Mucosa of descending colon (tissue), 3 donors: ENCODE measurements around the gene GRAMD4. TPM values are rescaled to one million over a fixed set of nuclear protein-coding genes. Genes with fewer than 3 reads are reported as not detected.
A peak's percentile ranks its signal among the peaks of the same experiment; 100 is the strongest.

Experiments
- ATAC-seq: fragments of 200-7000 bp; cut with Tn5 transposase; one replicate; pipeline ENCODE4 v1.9.1; 2020; ENCODE audit warnings: mild to moderate bottlenecking, moderate library complexity
- DNase-seq, 3 donors: peaks; one replicate each; pipeline ENCODE4 v3.0.0-alpha.2; 2020
- H3K36me3 ChIP-seq: fragments of 200-600 bp; one replicate; pipeline ENCODE4 v1.8.0; 2021; ENCODE audit warnings: low read depth, mild to moderate bottlenecking
- H3K4me1 ChIP-seq: fragments of 200-600 bp; one replicate; pipeline ENCODE4 v1.8.0; 2021; ENCODE audit warnings: low read depth, mild to moderate bottlenecking
- H3K4me3 ChIP-seq: fragments of 200-600 bp; one replicate; pipeline ENCODE4 v1.8.0; 2021; ENCODE audit warnings: mild to moderate bottlenecking
- H3K9me3 ChIP-seq: fragments of 200-600 bp; one replicate; pipeline ENCODE4 v1.8.0; 2021; ENCODE audit warnings: mild to moderate bottlenecking
- CTCF ChIP-seq: fragments of 200-600 bp; IDR thresholded peaks from one replicate; pipeline ENCODE4 v1.8.0; 2022; ENCODE audit warnings: antibody characterized with exemption, mild to moderate bottlenecking
- intact Hi-C, 2 donors: fragments of 100-400 bp; cut with DNase I in 1 of 2; cut with micrococcal nuclease in 1 of 2; formaldehyde crosslinking; loops; one replicate each; pipeline versions ENCODE4 v1.11.0 to v1.11.1; 2022; cut with DNase I, micrococcal nuclease
- total RNA-seq, 3 donors: library from RNA; stranded (reverse); fragmentation: NEBNext Ultra II Directional in 2 of 3; extraction: Animal tissue kit (Norgen Biotek cat#: 25700) in 2 of 3; gene quantifications; one replicate each; pipeline versions ENCODE4 v1.2.1 to v1.2.4, GENCODE V29; 2021 to 2023
- donor health status: DM: no; HTN: no; CAD: no; lungs with moderate emphysema.
- donor health status: DM: no; HTN: no; CAD: no.
- donor health status: DM: no; HTN: yes; CAD: no.

GRAMD4 gene
- total RNA-seq, 3 donors from 2014 or later = 114 to 203 (median 197) TPM

- peak; percentile 15 for ATAC-seq
These were observed 10.4 kb upstream of the GRAMD4 start for GRCh38 chr22:46609724-46610201.

GRCh38 chr22:46610356-46610755 is 9.8 kb upstream of the GRAMD4 start:
- intact Hi-C loops = no loop called here
- Histone ChIP-seq H3K9me3 (no peaks in the 10 kb centered on the region), H3K4me1 (peaks cover 46% of the 10 kb centered on the region), H3K4me3 (no peak overlapping the region), H3K36me3 (no peaks in the 10 kb centered on the region)
- TF ChIP-seq CTCF = no peak
- ATAC-seq (no peak), DNase-seq (peak in 1 of 3 donors; percentile 13)

More at GRCh38 chr22:46609724-46610201, 10.4 kb upstream of the GRAMD4 start:
- no peak for TF ChIP-seq CTCF
- DNase-seq = peak; percentile 31 to 63 (median 55)
- Histone ChIP-seq H3K9me3 (no peaks in the 10 kb centered on the region), H3K4me1 (peaks cover 46% of the 10 kb centered on the region), H3K36me3 (no peaks in the 10 kb centered on the region), H3K4me3 (no peak overlapping the region)
- intact Hi-C loops = no loop called here

GRCh38 chr22:46611189-46611588 is 9.0 kb upstream of the GRAMD4 start:
- Histone ChIP-seq H3K4me3 (no peak overlapping the region), H3K4me1 (peaks cover 46% of the 10 kb centered on the region), H3K9me3 (no peaks in the 10 kb centered on the region), H3K36me3 (no peaks in the 10 kb centered on the region)
- intact Hi-C loops = no loop called here
- ATAC-seq = no peak
- TF ChIP-seq CTCF = no peak
- no peak for DNase-seq

- ATAC-seq (peak; percentile 5), DNase-seq (peak in 1 of 3 donors; percentile 51)
These were observed 7.8 kb upstream of the GRAMD4 start for GRCh38 chr22:46612341-46612903.

DNA sequence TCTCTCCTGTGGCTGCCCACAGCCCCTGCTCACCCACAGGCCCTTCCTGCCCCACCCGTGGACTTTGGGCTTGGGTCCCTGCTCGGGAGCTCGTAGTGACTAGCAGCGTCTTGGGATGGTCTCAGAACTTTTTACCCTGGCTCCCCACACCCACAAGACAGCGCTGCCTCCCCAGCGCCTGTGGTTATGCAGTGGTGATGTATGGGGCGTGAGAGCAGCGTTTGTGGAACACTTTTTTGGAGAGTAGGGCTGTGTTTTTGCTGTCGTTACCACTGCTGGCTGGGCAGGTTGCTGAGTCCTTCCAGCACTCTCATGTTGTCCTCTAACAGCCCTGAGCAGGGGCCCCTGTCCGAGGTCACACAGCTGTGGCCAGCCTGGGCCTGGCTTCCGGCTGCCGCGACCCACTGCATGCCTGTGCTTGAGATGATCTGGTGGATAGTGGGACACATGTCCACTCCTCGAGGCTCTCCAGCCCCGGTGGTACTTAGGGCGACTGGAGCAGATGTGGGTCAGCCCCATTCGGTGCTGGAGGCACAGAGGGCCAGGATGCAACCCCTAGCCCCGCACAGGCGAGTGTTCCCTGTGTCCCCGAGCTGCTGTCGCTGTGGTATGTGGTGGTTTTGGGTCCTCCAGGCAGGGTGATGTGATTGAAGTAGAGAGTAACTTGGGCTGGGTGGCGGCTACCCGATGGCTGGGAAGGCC is 7.1 kb upstream of the GRAMD4 start:
- no peak overlapping the region for H3K4me3 ChIP-seq
- H3K4me1 ChIP-seq = peaks cover 49% of the 10 kb centered on the region
- ATAC-seq (peak; percentile 43), DNase-seq (peak in 2 of 3 donors; percentile 55 to 78)
- no peaks in the 10 kb centered on the region for H3K9me3 ChIP-seq
- no peak for TF ChIP-seq CTCF
- no peaks in the 10 kb centered on the region for H3K36me3 ChIP-seq
- intact Hi-C loops = no loop called here

More at GRCh38 chr22:46612341-46612903, 7.8 kb upstream of the GRAMD4 start:
- H3K9me3 ChIP-seq = no peaks in the 10 kb centered on the region
- no peaks in the 10 kb centered on the region for H3K36me3 ChIP-seq
- intact Hi-C loops = no loop called here
- H3K4me3 ChIP-seq = no peak overlapping the region
- H3K4me1 ChIP-seq = peaks cover 46% of the 10 kb centered on the region
- no peak for TF ChIP-seq CTCF
